PFSK-1 (cell line): ENCODE measurements around the gene PPP2R5B.

ENCODE experiments used
- POLR2AphosphoS5 ChIP-seq: IDR thresholded peaks from 2 replicates; pipeline ENCODE4 v1.6.1; 2012; ENCODE audit warnings: low read depth, mild to moderate bottlenecking, control low read depth, low read length, moderate library complexity
- REST ChIP-seq, 2 experiments: IDR thresholded peaks; 2 replicates each; pipeline versions ENCODE4 v1.6.1 to v1.8.0; 2011 to 2012; ENCODE audit warnings: low read depth in 2 of 2, low read length in 2 of 2, control low read depth in 1 of 2, inconsistent platforms in 1 of 2, mild to moderate bottlenecking in 1 of 2, moderate library complexity in 1 of 2; ENCODE audit not compliant: insufficient read depth in 1 of 2
- SIN3A ChIP-seq: IDR thresholded peaks from 2 replicates; pipeline ENCODE4 v1.6.1; 2012; ENCODE audit warnings: mild to moderate bottlenecking, low read length, moderate library complexity, borderline replicate concordance; ENCODE audit not compliant: insufficient read depth

GRCh38 chr11:64908766-64909165 is 15.7 kb upstream of the PPP2R5B start:
- TF ChIP-seq SIN3A (no peak), REST (IDR thresholded peaks at IDR 0.05; ENCODE audit: insufficient read depth in 1 of 2, low read depth in 2 of 2, low read length in 2 of 2) (no peak), POLR2AphosphoS5 (no peak)
